Epithelial cell of esophagus (primary cell): ENCODE data around the gene LDLRAP1.
A peak's percentile ranks its signal among the peaks of the same experiment; 100 is the strongest.

ENCODE experiments used
- DNase-seq: peaks from one replicate; pipeline ENCODE4 v3.0.0; 2010; ENCODE audit warnings: low read depth
- H3K4me3 ChIP-seq: 2 replicates; pipeline ENCODE4 v1.5.1; 2011; ENCODE audit warnings: mild to moderate bottlenecking, low read length, control low read depth
- TF ChIP-seq, protein P1 (sequence below): IDR thresholded peaks from 2 replicates; pipeline ENCODE4 v1.5.1; 2011; ENCODE audit warnings: low read depth, mild to moderate bottlenecking, low read length, control low read depth, inconsistent platforms; ENCODE audit not compliant: insufficient read depth; ENCODE audit errors: missing control alignments

Gene LDLRAP1, protein sequence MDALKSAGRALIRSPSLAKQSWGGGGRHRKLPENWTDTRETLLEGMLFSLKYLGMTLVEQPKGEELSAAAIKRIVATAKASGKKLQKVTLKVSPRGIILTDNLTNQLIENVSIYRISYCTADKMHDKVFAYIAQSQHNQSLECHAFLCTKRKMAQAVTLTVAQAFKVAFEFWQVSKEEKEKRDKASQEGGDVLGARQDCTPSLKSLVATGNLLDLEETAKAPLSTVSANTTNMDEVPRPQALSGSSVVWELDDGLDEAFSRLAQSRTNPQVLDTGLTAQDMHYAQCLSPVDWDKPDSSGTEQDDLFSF

GRCh38 chr1:25543425-25544242, at the start of gene LDLRAP1:
Gene LDLRAP1 (plus strand): TSS chr1:25543606. CDS start chr1:25543699, 93 bp downstream.
- H3K4me3 ChIP-seq: peak within 1 kb of the TSS; percentile 68
- DNase-seq: peak; percentile 79
- TF ChIP-seq, protein P1, sequence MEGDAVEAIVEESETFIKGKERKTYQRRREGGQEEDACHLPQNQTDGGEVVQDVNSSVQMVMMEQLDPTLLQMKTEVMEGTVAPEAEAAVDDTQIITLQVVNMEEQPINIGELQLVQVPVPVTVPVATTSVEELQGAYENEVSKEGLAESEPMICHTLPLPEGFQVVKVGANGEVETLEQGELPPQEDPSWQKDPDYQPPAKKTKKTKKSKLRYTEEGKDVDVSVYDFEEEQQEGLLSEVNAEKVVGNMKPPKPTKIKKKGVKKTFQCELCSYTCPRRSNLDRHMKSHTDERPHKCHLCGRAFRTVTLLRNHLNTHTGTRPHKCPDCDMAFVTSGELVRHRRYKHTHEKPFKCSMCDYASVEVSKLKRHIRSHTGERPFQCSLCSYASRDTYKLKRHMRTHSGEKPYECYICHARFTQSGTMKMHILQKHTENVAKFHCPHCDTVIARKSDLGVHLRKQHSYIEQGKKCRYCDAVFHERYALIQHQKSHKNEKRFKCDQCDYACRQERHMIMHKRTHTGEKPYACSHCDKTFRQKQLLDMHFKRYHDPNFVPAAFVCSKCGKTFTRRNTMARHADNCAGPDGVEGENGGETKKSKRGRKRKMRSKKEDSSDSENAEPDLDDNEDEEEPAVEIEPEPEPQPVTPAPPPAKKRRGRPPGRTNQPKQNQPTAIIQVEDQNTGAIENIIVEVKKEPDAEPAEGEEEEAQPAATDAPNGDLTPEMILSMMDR: no peak

- no peak for DNase-seq
- TF ChIP-seq, protein P1: no peak
- no peak overlapping the region for H3K4me3 ChIP-seq
These were observed 48.5 kb upstream of the LDLRAP1 start for GRCh38 chr1:25494952-25495351.

GRCh38 chr1:25500694-25501093, 42.7 kb upstream of the LDLRAP1 start:
- TF ChIP-seq, protein P1: no peak
- no peak for DNase-seq
- no peak overlapping the region for H3K4me3 ChIP-seq

GRCh38 chr1:25501235-25502058, 42.0 kb upstream of the LDLRAP1 start:
- peak; percentile 74 for DNase-seq
- TF ChIP-seq, protein P1: peak; percentile 21
- H3K4me3 ChIP-seq: no peak overlapping the region

GRCh38 chr1:25502957-25503356, 40.4 kb upstream of the LDLRAP1 start:
- TF ChIP-seq, protein P1: no peak
- DNase-seq: peak; percentile 49
- H3K4me3 ChIP-seq: no peak overlapping the region

DNA sequence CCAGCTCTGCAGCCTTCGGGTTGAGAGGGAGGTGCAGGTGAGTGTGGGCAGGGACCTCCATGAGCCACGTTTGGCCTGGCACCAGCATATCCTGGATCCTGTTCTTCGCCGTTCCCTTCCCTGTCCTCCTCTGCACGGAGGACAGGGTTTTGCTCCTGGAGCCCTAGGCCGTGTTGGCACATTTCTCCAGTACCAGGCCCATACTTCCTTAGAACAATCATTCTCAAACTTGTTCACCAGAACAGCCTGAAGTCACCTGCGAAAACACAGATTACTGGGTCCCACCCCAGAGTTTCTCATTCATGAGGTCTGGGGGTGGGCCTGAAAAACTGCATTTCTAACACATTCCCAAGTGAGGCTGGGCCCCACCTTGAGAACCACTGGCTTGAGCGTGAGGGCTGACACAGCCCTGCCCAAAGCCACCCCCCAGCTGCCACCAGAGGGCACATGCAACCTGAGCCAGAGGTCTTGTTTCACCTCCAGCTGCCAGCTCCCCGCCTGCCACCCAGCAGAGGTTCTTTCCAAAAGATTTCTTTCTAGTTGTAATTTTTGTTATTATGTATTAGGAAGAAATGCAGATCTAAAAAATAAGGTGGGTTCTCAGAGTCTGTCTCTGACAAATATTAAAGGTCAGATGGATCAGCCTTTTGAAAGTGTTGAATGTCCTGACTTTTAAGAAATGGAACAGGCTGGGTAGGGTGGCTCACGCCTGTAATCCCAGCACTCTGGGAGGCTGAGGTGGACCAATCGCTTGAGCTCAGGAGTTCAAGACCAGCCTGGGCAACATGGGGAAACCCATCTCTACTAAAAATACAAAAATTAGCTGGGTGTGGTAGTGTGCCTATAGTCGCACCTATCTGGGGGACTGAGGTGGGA, 39.6 kb upstream of the LDLRAP1 start:
- TF ChIP-seq, protein P1: peak; percentile 65
- H3K4me3 ChIP-seq: no peak overlapping the region
- DNase-seq: peak; percentile 64
